ENCODE data around the gene UCMA. TPM values are rescaled to one million over a fixed set of nuclear protein-coding genes. Genes with fewer than 3 reads are reported as not detected.

Gene UCMA
- total RNA-seq, 4 donors from 2014 or later, result not detected

- in situ Hi-C loops (cut with MboI; ENCODE audit: low sequenced_read_pairs in 4 of 4), result no loop called here
- Histone ChIP-seq H3K9me3 (no peaks in the 10 kb centered on the region), H3K4me3 (peak overlapping the region in 3 of 4 donors; percentile 18 to 30 (median 20)), H3K27me3 (no peaks in the 10 kb centered on the region), H3K36me3 (no peaks in the 10 kb centered on the region), H3K4me1 (peaks cover 16% of the 10 kb centered on the region in 2 donors), H3K27ac (peak overlapping the region; percentile 57 to 73 (median 66))
- TF ChIP-seq POLR2A (IDR thresholded peaks at IDR 0.05), result no peak
- TF ChIP-seq CTCF (IDR thresholded peaks at IDR 0.05 in 4 of 5, conservative IDR thresholded peaks at IDR 0.05 in 1 of 5), result peak in 3 of 5 experiments; percentile 26 to 52 (median 41)
- ATAC-seq (peak; percentile 25 to 52), DNase-seq (peak; percentile 5 to 45)
- intact Hi-C loops (cut with DNase I; ENCODE audit: low total_unique reads), result loop anchor here (1.0 to 2.0 kb wide), 2 partner anchors 31 to 53 kb away; no protein-coding TSS in a partner anchor
Observed at GRCh38 chr10:13271552-13272163, 37.5 kb upstream of the UCMA start.

- in situ Hi-C loops (cut with MboI; ENCODE audit: low sequenced_read_pairs in 4 of 4), result no loop called here
- TF ChIP-seq POLR2A (IDR thresholded peaks at IDR 0.05) (no peak), CTCF (IDR thresholded peaks at IDR 0.05 in 4 of 5, conservative IDR thresholded peaks at IDR 0.05 in 1 of 5) (no peak)
- Histone ChIP-seq H3K9me3 (no peaks in the 10 kb centered on the region), H3K36me3 (no peaks in the 10 kb centered on the region), H3K27me3 (no peaks in the 10 kb centered on the region), H3K4me1 (peaks cover 16% of the 10 kb centered on the region in 2 donors), H3K4me3 (no peak overlapping the region), H3K27ac (peak overlapping the region in 3 of 4 donors; percentile 57 to 73 (median 67))
- intact Hi-C loops (cut with DNase I; ENCODE audit: low total_unique reads), result loop anchor here (1.0 kb wide), 1 partner anchor 31 kb away; no protein-coding TSS in a partner anchor
- no peak for DNase-seq
- no peak for ATAC-seq
Observed at GRCh38 chr10:13270877-13271551, 36.8 kb upstream of the UCMA start.

- TF ChIP-seq CTCF (IDR thresholded peaks at IDR 0.05 in 4 of 5, conservative IDR thresholded peaks at IDR 0.05 in 1 of 5) (no peak), POLR2A (IDR thresholded peaks at IDR 0.05) (no peak)
- H3K36me3 ChIP-seq, result no peaks in the 10 kb centered on the region
- no peak for DNase-seq
- intact Hi-C loops (cut with DNase I; ENCODE audit: low total_unique reads), result no loop called here
- H3K9me3 ChIP-seq, result no peaks in the 10 kb centered on the region
- H3K27ac ChIP-seq, result no peak overlapping the region
- ATAC-seq, result no peak
- peaks cover 16% of the 10 kb centered on the region in 2 donors for H3K4me1 ChIP-seq
- no peak overlapping the region for H3K4me3 ChIP-seq
- in situ Hi-C loops (cut with MboI; ENCODE audit: low sequenced_read_pairs in 4 of 4), result no loop called here
- H3K27me3 ChIP-seq, result no peaks in the 10 kb centered on the region
Observed at GRCh38 chr10:13268841-13269240, 34.7 kb upstream of the UCMA start.

- in situ Hi-C loops (cut with MboI; ENCODE audit: low sequenced_read_pairs in 4 of 4) (no loop called here), intact Hi-C loops (cut with DNase I; ENCODE audit: low total_unique reads) (no loop called here)
- TF ChIP-seq POLR2A (IDR thresholded peaks at IDR 0.05), result no peak
- TF ChIP-seq CTCF (IDR thresholded peaks at IDR 0.05 in 4 of 5, conservative IDR thresholded peaks at IDR 0.05 in 1 of 5), result no peak
- no peaks in the 10 kb centered on the region for H3K27me3 ChIP-seq
- no peak overlapping the region for H3K27ac ChIP-seq
- no peak for ATAC-seq
- H3K4me3 ChIP-seq, result no peak overlapping the region
- no peaks in the 10 kb centered on the region for H3K36me3 ChIP-seq
- H3K4me1 ChIP-seq, result peaks cover 14 to 15% of the 10 kb centered on the region in 2 donors
- no peaks in the 10 kb centered on the region for H3K9me3 ChIP-seq
- no peak for DNase-seq
Observed at GRCh38 chr10:13268310-13268709, 34.1 kb upstream of the UCMA start.
